HG03469 (cell line): ENCODE results near the gene AAGAB.
A peak's percentile ranks its signal among the peaks of the same experiment; 100 is the strongest.
"Not testable (repeated sequence)": the region's sequence is repeated elsewhere in the genome, so short reads cannot be mapped to it uniquely, and the experiment has no call there.

Source experiments
- ATAC-seq: cut with Tn5 transposase; IDR thresholded peaks from one replicate; pipeline ENCODE4 v1.9.1; 2021; ENCODE audit warnings: mild to moderate bottlenecking, moderate library complexity, moderate number of reproducible peaks; ENCODE audit not compliant: unreplicated experiment

The AAGAB gene, protein sequence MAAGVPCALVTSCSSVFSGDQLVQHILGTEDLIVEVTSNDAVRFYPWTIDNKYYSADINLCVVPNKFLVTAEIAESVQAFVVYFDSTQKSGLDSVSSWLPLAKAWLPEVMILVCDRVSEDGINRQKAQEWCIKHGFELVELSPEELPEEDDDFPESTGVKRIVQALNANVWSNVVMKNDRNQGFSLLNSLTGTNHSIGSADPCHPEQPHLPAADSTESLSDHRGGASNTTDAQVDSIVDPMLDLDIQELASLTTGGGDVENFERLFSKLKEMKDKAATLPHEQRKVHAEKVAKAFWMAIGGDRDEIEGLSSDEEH

GRCh38 chr15:67254238-67255175, at the start of gene AAGAB, which contains the start of gene IQCH:
TSS of gene AAGAB (minus strand) at chr15:67254661. CDS start at chr15:67254631, 30 bp downstream.
TSS of gene IQCH (plus strand) at chr15:67254786. CDS start at chr15:67254897, 111 bp downstream.
- ATAC-seq = peak; percentile 90

GRCh38 chr15:67303490-67304363, 49.3 kb upstream of the AAGAB start:
- no peak for ATAC-seq

DNA sequence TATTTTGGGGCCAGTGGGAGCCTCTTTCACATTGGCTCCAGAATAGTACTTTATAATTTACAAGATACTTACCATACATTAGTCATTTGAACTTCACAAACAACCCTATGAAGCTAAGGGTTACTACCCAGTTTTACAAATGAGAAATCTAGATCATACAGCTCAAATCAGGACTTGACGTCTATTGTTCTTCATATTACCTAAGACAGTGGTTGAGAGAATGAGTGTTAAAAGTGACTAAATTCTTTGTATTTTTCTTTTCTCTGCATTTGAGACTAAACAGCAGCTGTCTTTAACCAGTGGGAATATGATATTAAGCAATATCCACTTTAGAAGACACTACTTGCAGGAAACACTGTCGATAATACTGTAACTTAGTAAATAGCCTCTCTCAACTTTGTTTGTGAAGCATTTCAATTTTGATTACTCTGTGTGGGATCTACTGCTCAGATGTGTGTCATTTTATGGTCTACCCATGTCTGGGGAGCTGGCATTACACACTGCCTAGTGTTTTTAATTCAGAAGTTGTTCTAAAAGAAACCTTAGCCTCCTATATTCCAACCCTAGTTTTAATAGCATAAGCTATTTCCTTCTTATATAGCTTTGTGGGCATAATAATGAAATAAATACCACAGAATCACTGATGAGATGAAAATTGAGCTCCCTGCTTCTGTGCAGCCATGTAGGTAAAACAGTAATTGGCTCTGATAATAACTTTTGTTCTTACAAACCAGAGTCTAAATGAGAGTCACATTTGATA, 46.0 kb upstream of the AAGAB start:
- no peak for ATAC-seq

- no peak for ATAC-seq
Observed at GRCh38 chr15:67296684-67297083, 42.2 kb upstream of the AAGAB start.

DNA sequence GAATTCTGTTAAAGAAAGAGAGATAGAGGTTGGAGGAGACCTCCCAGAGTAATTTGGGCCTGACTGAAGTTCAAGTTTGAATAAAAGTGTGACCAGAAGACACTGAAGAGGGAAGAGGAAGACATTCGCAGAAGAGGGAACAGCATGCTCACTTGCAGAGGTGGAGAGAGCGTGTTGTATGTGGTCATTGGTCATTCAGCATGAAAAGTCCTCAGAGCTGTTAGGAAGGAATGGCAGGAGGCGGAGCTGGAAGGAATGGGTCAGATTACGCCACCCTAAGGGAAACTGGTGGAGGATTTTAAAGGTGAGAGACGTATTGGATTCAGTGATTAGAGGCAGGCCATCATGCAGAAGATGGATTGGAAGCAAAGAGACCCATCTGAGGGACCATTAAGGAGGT, 41.7 kb upstream of the AAGAB start:
- no peak for ATAC-seq

GRCh38 chr15:67290319-67290718, 35.9 kb upstream of the AAGAB start:
- no peak for ATAC-seq

DNA sequence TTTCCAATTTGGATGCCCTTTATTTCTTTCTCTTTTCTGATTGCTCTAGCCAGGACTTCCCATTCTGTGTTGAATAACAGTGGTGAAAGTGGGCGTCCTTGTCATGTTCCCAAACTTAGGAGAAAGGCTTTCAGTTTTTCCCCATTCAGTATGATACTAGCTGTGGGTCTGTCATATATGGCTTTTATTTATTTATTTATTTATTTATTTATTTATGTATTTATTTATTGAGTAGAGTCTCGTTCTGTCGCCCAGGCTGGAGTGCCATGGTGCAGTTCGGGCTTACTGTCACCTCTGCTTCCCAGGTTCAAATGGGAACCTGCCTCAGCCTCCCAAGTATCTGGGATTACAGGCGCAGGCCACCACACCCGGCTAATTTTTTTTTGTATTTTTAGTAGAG, 31.9 kb upstream of the AAGAB start:
- ATAC-seq = not testable (repeated sequence)

DNA sequence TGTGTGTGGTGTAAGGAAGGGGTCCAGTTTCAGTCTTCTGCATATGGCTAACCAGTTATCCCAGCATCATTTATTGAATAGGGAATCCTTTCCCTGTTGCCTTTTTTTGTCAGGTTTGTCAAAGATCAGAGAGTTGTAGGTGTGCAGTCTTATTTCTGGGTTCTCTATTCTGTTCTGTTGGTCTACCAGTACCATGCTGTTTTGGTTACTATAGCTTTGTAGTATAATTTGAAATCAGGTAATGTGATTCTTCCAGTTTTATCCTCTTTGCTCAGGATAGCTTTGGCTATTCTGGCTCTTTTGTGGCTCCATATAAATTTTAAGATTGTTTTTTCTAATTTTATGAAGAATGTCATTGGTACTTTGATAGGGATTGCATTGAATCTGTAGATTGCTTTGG, 31.2 kb upstream of the AAGAB start:
- not testable (repeated sequence) for ATAC-seq

DNA sequence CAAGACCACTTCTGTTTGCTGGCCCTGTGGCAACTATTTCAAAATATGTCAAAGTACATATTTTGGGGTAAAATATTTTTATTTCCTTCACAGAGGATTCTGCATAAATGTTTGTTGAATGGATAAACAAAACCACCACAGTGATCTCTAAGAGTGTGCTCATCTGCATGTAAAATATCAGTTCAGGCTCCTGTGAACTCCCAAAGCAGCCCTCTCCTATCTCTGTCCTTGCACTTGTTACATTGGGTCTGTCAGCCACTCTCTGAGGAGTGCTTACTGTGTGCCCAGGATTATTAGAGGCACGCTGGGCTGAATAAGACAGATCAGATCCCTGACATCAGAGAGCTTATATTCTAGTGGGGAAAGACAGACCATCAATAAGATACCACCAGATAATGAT, 27.3 kb upstream of the AAGAB start:
- ATAC-seq = no peak

DNA sequence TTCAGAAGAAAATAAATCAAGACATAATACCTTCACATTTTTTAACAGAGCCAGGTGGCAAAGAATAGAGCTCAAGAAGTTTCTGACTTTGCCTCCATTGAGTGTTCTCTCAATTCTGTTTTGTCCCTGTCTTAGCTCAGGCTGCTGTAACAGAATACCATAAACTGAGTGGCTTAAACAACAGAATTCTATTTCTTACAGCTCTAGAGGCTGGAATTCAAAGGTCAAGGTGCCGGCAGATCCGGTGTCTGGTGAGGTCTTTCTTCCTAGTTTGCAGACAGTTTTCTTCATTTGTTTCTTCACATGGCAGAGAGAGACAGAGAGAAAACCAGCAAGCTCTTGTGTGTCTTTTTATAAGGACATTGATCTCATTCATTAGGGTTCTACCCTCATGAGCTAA, 25.8 kb upstream of the AAGAB start:
- ATAC-seq = no peak

- ATAC-seq = no peak
Observed at GRCh38 chr15:67276666-67277065, 22.2 kb upstream of the AAGAB start.

DNA sequence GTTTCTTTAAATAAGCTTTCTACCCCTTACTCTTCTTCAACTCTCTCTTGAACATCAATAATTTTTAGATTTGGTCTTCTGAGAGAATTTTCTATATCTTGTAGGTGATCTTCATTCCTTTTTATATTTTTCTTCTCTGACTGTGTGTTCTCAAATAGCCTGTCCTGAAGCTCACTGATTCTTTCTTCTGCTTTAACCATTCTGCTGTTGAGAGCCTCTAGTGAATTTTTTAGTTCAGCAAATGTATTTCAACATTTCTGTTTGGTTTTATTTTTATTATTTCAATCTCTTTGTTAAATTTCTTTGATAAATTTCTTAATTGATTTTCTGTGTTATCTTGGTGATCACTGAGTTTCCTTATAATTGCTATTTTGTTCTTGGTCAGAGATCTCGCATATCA, 19.8 kb upstream of the AAGAB start:
- ATAC-seq = no peak

DNA sequence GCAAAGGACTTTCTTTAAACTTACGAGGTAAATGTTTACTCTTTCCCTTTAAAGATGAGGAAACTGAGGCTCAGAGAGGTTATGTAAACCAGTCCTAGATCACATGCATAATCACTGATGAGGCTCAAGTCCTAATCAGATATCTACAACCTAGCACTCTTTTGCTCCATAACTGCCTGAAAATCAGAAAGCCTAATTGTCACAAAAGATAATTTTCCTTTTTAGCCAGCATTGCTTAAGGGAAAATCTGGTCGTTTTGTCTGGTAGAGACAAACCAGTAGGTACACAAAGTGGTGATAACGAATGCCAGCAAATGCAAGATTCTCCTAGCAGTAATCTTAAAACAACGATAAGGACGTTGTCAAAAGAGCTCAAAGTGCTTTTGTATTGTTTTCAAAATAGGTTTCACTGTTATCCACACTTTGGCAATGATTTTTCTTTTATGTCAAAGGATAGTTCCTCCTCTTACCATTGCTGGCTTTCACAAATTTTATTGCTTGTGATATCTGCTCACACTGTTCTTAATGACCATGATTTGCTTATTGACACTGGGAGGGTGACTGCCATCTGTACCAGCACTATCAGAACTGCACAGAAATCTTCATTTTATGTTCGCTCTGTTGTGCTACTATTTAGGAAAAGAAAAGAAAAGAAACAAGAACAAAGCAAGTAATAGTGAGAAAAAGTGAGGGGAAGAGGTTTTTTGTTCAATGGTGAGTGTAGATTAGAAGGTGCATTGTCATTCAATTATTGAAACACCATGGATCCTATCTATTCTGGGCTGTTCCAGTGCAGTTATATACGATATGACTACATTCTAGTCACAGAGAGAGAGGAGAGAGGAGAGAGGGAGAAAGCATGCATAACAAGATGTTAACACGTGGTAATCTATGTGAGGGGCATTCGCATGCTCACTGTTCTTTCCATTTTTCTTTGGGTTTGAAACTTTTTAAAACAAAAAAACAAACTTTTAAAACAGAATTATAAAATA, 13.8 kb upstream of the AAGAB start:
- no peak for ATAC-seq

DNA sequence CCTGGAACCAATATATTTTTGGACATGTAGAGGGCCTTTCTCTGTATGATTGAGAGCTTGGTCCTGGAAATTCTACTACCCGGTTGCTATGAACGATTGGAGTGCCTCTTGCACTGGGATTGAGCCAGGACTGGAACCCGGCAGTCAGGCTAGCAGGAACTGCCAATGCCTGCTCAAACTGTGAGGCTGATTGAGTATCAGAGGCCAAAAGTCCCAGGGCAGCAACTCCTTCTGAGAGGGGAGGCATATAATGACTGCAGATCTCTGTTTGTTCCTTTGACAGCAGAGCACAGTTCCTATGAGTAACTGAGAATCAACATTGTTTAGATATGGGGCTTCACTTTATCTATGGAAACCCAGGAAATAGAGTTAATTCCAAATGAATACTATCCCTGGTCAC, 13.0 kb upstream of the AAGAB start:
- ATAC-seq = no peak

DNA sequence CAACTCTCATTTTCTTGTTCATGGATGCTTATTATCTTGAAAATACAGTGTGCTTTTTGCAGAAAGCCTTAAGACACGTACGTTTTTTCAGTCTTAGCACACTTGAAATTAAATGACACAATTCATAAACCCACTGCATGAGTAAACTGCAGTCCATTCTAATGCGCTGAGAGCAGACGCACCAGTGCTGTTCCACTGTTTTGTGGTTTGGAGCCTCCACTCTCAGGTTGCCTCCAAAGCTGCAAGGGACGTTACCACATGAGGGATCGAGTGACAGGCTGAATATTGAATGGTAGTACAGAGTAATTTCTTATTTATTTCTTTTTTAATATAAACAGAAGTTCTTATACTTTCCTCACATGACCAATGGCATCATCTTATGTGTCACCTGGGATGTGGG, 12.4 kb upstream of the AAGAB start:
- no peak for ATAC-seq

DNA sequence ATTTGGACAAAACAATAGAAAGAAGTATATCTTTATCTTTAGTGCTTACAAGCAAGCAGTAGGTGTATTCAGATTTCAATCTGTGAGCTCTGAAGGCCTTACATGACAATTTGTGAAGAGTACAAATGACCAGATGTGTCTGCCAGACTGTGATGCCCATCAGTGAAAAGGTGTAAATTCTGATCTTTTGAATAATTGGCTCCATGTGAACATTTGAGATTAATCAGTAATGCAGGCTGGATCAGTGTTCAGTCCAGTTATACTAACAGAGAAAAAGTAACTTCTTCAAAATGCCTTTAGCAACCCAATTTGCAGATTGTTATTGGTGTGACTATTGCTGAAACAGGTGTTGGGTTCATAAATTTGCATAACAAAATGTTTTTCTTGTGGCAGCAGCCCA, 5.3 kb upstream of the AAGAB start:
- no peak for ATAC-seq

GRCh38 chr15:67259379-67259778, 4.9 kb upstream of the AAGAB start:
- ATAC-seq = no peak

DNA sequence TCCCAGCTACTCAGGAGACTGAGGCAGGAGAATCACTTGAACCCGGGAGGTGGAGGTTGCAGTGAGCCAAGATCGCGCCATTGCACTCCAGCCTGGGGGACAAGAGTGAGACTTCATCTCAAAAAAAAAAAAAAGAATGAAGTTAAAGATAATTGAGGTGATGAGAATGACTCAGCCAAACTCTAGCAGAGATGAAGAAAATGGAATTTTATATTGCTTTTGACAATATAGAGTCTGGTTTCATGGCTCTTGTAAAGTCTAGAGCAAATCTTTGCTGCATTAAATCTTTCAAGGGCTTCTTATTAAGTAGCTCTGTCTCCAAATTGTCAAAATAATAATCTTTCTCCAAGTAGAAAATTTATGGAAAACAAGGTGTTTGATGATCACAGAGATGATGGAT, 4.0 kb upstream of the AAGAB start:
- ATAC-seq = not testable (repeated sequence)

DNA sequence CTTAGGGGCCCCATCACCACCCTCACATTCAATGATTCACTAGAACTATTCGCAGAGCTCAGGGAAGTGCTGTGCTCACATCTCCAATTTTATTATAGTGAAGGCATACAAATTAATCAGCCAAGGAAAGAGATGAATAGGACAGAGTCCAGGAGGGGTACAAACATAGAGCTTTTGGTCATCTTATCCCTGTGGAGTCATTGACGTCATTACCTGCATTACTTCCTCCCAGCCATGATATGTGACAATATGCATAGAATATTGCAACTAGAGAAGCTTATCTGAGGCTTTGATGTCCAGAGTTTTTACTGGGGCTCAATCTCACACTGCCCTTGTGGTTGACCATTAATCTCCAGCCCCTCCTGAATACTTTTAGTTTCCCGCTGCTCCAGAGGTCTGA, 1.6 kb upstream of the AAGAB start:
- ATAC-seq = no peak
